ENCODE measurements around the gene PTCH1. TPM values are rescaled to one million over a fixed set of nuclear protein-coding genes. Genes with fewer than 3 reads are reported as not detected.
A peak's percentile ranks its signal among the peaks of the same experiment; 100 is the strongest.

The PTCH1 gene
- polyA plus RNA-seq, 1 donor (not counting 4 experiments of a cell fraction or from before 2014, with no cell fraction given) = 1.7 TPM

DNA sequence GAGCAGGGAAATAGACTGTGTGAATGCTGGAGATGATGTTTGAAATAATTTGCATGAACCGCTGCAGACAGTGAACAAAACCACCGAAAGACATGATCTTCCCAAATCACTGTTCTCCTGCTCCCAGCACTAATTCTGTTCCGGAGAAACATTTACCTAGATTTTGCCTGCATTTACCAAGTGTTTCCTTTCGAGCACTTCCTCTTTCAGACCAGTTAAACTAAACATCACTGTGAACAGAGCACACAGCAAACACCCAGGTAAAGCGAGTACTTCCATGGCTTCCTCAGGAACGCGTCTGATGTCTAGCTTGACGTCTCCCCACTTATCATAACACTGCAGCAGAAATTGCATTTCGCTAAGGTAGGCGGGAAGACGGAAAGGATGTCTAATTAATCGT is 45.1 kb upstream of the PTCH1 start:
- TF ChIP-seq EZH2 (IDR thresholded peaks at IDR 0.05; ENCODE audit: low read length) = no peak
- TF ChIP-seq, protein P1, sequence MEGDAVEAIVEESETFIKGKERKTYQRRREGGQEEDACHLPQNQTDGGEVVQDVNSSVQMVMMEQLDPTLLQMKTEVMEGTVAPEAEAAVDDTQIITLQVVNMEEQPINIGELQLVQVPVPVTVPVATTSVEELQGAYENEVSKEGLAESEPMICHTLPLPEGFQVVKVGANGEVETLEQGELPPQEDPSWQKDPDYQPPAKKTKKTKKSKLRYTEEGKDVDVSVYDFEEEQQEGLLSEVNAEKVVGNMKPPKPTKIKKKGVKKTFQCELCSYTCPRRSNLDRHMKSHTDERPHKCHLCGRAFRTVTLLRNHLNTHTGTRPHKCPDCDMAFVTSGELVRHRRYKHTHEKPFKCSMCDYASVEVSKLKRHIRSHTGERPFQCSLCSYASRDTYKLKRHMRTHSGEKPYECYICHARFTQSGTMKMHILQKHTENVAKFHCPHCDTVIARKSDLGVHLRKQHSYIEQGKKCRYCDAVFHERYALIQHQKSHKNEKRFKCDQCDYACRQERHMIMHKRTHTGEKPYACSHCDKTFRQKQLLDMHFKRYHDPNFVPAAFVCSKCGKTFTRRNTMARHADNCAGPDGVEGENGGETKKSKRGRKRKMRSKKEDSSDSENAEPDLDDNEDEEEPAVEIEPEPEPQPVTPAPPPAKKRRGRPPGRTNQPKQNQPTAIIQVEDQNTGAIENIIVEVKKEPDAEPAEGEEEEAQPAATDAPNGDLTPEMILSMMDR (optimal IDR thresholded peaks at IDR 0.05 in 1 of 3, IDR thresholded peaks at IDR 0.05 in 1 of 3, conservative IDR thresholded peaks at IDR 0.05 in 1 of 3; ENCODE audit: extremely low read depth in 1 of 3, insufficient read depth in 2 of 3, low read length in 3 of 3) = no peak
- dilution Hi-C loops (cut with MboI; ENCODE audit: extremely low pct_ligation_motif_present, low sequenced_read_pairs) = no loop called here
- no peaks in the 10 kb centered on the region for H3K4me1 ChIP-seq (ENCODE audit: control insufficient read depth, extremely low read depth, insufficient read depth, low read length)
- H4K20me1 ChIP-seq (ENCODE audit: control insufficient read depth, extremely low read depth, insufficient read depth, low read length) = no peaks in the 10 kb centered on the region
- H3K27ac ChIP-seq (ENCODE audit: control insufficient read depth, insufficient read depth, low read length) = no peak overlapping the region
- H3K27me3 ChIP-seq (ENCODE audit: control insufficient read depth, extremely low read depth, insufficient read depth, low read length) = no peaks in the 10 kb centered on the region
- DNase-seq (ENCODE audit: low read depth, low spot score) (no peak), FAIRE-seq (no peak)
- H3K4me2 ChIP-seq (ENCODE audit: control insufficient read depth, extremely low read depth, insufficient read depth, low read depth, low read length) = no peak overlapping the region
- no peaks in the 10 kb centered on the region for H3K79me2 ChIP-seq (ENCODE audit: control insufficient read depth, insufficient read depth, low read length)
- no peak overlapping the region for H3K4me3 ChIP-seq (ENCODE audit: control insufficient read depth in 2 of 3, extremely low read depth in 1 of 3, insufficient read depth in 2 of 3, low read depth in 1 of 3, low read length in 3 of 3)
- H3K9me3 ChIP-seq (ENCODE audit: control insufficient read depth, low read depth, low read length) = no peaks in the 10 kb centered on the region
- H3K36me3 ChIP-seq (ENCODE audit: control insufficient read depth in 2 of 2, extremely low read depth in 1 of 2, insufficient read depth in 2 of 2, low read length in 2 of 2) = no peaks in the 10 kb centered on the region
- H2AFZ ChIP-seq (ENCODE audit: control insufficient read depth, low read length) = no peak overlapping the region
- H3K9me1 ChIP-seq (ENCODE audit: control insufficient read depth, extremely low read depth, insufficient read depth, low read length) = no peaks in the 10 kb centered on the region
- H3K9ac ChIP-seq (ENCODE audit: control insufficient read depth, extremely low read depth, insufficient read depth, low read length) = no peak overlapping the region

DNA sequence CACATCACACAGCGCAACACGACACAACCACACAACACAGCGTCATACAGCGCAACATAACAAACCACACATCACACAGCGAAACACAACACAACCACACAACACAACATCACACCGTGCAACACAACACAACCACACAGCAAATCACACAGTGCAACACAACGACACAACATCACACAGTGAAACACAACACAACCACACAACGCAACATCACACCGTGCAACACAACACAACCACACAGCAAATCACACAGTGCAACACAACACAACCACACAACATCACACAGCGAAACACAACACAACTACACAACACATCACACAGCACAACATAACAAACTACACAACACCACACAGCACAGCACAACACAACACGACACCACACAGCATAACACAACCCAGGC is 40.4 kb upstream of the PTCH1 start:
- DNase-seq (ENCODE audit: low read depth, low spot score) (no peak), FAIRE-seq (peak; percentile 48)
- H3K4me1 ChIP-seq (ENCODE audit: control insufficient read depth, extremely low read depth, insufficient read depth, low read length) = no peaks in the 10 kb centered on the region
- H3K4me3 ChIP-seq (ENCODE audit: control insufficient read depth in 2 of 3, extremely low read depth in 1 of 3, insufficient read depth in 2 of 3, low read depth in 1 of 3, low read length in 3 of 3) = no peak overlapping the region
- TF ChIP-seq, protein P1 (optimal IDR thresholded peaks at IDR 0.05 in 1 of 3, IDR thresholded peaks at IDR 0.05 in 1 of 3, conservative IDR thresholded peaks at IDR 0.05 in 1 of 3; ENCODE audit: extremely low read depth in 1 of 3, insufficient read depth in 2 of 3, low read length in 3 of 3) = no peak
- TF ChIP-seq EZH2 (IDR thresholded peaks at IDR 0.05; ENCODE audit: low read length) = no peak
- H3K36me3 ChIP-seq (ENCODE audit: control insufficient read depth in 2 of 2, extremely low read depth in 1 of 2, insufficient read depth in 2 of 2, low read length in 2 of 2) = no peaks in the 10 kb centered on the region
- no peak overlapping the region for H3K27ac ChIP-seq (ENCODE audit: control insufficient read depth, insufficient read depth, low read length)
- H3K9me3 ChIP-seq (ENCODE audit: control insufficient read depth, low read depth, low read length) = no peaks in the 10 kb centered on the region
- H4K20me1 ChIP-seq (ENCODE audit: control insufficient read depth, extremely low read depth, insufficient read depth, low read length) = no peaks in the 10 kb centered on the region
- no peak overlapping the region for H2AFZ ChIP-seq (ENCODE audit: control insufficient read depth, low read length)
- no peak overlapping the region for H3K4me2 ChIP-seq (ENCODE audit: control insufficient read depth, extremely low read depth, insufficient read depth, low read depth, low read length)
- no peak overlapping the region for H3K9ac ChIP-seq (ENCODE audit: control insufficient read depth, extremely low read depth, insufficient read depth, low read length)
- dilution Hi-C loops (cut with MboI; ENCODE audit: extremely low pct_ligation_motif_present, low sequenced_read_pairs) = no loop called here
- no peaks in the 10 kb centered on the region for H3K9me1 ChIP-seq (ENCODE audit: control insufficient read depth, extremely low read depth, insufficient read depth, low read length)
- H3K79me2 ChIP-seq (ENCODE audit: control insufficient read depth, insufficient read depth, low read length) = no peaks in the 10 kb centered on the region
- peaks cover 19% of the 10 kb centered on the region for H3K27me3 ChIP-seq (ENCODE audit: control insufficient read depth, extremely low read depth, insufficient read depth, low read length)

Measured in keratinocyte (primary cell).